GM18498 (cell line): ENCODE measurements around the gene GALNT10.

Experiments
- ATAC-seq: cut with Tn5 transposase; IDR thresholded peaks from one replicate; pipeline ENCODE4 v1.9.1; 2021; ENCODE audit warnings: mild to moderate bottlenecking, moderate library complexity; ENCODE audit not compliant: unreplicated experiment

The GALNT10 gene

DNA sequence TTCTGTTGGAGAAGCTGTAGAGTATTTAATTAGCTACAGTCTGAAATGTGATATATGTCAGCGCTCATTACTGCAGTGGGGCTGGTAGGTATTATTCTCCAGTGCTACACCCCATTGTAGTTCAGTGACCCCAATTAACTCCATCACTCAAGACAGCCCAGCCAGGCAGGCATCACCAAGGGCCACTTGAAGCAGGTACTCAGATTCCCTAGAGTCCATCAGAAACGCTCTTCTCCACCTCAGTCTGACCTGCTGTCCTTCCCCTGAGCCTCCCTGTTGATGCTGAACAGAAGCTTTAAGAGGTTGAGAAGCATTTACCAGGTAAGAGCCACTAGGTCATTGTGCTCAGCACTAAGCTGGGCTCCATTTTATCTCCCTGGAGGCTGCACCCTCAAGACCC lies 71.8 kb downstream of the GALNT10 start:
- ATAC-seq: no peak

DNA sequence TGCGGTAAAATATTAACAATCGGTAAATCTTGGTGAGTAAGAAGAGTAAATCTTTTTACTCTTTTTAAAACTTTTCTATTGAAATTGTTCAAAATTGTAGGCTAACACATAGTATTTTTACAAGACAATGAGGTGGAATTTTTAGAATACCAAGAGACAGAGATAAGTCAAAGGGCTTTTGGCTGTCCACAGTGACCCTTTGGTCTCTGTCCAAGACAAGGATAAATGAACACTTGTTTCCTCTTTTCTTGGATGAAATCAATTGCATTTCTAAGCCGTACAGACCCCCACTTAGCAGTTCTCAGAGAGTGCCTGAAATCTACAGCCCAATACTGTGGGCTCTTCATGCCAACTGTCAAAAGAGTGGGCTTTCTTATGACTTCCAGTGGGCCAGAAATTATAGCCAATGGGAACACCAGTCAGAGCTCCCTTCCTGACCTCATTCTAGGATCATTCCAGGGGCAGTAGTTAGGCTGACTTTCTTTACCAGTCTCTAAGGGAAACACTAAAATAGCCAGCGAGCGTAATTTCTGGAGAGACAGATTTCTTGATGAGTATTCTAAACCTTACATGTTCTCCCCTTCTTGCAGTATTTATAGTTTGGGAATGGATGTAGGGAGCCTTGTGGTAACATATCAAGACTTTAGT lies 74.1 kb downstream of the GALNT10 start:
- ATAC-seq: no peak

DNA sequence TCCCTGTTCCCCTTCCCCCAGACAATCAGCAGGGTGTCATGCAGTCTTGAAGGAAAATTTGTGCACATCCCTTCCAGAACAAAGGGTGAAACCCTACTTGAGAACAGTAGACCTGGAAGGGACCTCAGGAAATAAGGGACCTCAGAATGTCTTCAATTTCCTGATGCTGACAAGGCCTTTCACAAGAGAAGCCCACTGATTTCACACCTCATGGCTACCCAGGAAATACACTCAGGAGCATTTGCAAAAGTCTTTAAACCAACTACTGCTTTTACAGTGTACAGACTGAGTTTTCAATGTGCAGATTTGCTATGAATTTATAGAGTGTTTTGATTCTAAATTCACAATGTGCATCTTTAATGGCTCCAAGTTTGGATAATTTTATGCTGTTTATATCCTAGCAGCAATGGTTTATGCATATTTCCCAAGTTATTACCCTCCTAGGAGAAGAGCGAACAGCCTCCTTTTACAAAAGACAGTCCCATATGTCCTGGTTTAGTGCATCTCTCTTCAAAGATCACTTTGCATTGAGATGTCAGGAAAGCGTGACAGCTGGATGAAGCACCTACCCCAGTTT lies 74.8 kb downstream of the GALNT10 start:
- no peak for ATAC-seq

DNA sequence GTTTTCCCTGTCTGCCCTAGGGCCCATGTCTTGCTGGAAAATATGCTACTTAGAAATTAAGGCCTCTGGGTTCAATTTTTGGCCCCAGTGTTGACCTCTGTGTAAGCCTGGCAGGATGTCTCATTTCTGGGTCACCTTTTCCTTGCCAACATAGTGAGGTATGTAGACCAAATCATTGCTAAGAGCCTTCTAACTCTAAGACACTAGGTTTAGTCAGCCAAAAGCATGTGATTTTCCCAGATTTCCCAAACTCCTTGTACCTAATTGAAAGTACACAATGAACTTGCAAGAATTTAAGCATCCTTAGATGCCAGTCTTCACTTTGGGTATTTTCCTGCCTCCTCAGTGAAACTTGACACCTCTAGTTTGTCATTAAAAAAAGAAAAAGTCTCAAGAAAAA lies 77.0 kb downstream of the GALNT10 start:
- ATAC-seq: no peak

DNA sequence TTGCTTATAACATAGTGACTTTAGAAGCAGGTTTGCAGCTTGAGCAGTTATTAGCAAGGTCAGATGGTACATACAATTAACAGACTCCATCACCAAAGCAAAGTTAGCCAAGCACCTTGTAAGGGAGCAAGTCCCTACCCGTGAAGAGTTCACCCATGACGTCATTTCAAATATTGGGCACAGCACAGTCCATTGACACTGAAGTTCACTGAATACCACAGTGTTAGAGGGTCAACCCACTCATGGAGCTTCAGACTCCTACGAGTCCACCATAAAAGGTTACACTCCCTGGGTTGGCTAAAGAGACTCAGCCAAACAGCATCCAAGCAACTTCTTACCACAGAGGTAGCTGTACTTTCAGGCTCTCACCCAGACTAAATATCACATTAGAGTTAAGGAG lies 77.5 kb downstream of the GALNT10 start:
- no peak for ATAC-seq

DNA sequence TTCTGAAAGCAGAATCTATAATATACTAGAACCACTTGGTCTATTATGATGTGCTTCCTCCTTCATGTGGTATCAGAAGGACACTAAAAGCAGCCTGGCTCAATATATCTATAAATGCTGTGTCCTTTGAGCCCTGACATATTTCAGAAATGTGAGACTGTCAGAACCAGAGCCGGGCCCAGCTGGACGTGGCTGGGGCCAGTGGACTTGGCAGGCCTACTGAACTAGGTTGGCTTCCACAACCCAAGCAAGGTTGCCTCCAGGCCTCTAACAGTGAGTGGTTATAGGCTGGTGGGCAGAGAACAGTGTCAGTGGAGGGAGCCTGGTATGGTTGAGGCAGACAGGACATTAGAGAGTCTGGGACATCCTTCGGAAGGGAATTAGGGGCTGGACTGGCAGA lies 78.9 kb downstream of the GALNT10 start:
- ATAC-seq: no peak

DNA sequence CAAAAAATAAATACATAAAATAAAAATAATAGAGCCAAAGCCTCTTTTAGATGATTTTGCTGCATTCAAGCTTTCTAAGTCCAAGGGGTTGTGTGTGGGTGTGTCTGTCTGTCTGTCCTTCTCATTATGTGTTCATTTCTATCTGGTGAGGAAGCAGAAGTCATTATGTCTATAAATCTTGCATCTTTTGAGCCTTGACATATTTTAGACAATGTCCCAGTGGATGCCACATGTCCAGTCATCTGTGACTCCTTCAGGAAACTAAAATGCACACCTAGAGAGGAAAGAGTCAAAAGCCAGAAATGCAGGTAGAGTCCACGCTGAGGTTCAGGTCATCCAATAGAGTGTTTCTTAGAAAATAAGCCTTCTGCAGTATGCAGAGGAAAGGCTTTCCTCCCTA lies 80.9 kb downstream of the GALNT10 start:
- no peak for ATAC-seq

DNA sequence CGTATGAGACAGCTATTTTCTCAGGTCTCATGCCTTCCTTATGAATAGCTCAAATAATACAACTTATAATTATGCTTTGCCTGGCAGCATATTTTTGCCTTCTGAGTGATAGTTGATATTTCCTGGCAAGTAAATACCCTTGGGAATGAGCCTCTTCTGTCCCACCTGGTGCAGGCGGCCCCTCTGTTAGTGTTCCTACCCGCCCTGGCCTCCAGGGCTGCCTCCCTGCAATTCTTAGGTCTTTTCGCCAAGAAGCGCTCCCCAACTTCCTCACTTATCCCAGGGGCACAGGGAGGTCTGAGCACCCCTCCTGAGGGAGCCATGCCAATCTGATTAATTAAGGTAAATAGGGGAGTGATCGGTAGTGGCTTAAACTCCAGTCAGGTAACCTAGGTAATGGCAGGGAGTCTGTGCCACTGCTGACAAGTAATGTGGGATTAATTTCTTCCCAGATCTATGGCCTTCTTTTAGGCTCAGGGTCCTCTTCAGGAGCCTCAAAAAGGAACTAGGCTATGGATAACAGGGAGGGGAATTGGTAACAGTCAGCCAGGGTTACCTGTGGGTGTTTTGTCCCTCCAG lies 81.5 kb downstream of the GALNT10 start:
- ATAC-seq: no peak

DNA sequence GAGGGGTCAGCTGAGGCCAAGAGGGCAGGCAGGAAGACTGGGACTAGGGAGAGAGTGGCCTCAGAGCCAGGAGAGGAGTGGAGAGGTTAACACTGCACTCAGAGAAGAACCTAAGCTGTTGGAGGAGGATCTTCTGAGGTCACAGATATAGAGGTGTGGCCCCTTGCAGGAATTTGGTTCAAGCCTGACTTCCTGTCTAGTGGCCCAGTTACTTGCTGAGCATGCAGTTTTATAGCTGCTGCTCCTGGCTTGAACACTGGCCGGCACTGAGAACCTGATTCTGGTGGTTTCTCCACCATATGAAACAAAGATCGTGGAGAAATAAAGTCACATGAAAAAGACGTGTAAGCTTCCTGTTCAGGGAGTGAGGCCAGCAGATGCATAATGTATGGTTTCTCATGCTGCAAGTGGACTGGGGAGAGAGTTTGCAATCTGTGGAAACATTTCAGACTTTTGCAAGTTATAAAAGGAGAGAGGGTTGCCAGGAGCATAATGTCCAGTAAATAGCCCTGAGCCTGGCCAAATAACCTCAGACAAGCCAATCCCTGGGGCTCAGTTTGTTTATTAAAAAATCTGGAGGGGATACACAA lies 82.6 kb downstream of the GALNT10 start:
- peak; percentile 70 for ATAC-seq

DNA sequence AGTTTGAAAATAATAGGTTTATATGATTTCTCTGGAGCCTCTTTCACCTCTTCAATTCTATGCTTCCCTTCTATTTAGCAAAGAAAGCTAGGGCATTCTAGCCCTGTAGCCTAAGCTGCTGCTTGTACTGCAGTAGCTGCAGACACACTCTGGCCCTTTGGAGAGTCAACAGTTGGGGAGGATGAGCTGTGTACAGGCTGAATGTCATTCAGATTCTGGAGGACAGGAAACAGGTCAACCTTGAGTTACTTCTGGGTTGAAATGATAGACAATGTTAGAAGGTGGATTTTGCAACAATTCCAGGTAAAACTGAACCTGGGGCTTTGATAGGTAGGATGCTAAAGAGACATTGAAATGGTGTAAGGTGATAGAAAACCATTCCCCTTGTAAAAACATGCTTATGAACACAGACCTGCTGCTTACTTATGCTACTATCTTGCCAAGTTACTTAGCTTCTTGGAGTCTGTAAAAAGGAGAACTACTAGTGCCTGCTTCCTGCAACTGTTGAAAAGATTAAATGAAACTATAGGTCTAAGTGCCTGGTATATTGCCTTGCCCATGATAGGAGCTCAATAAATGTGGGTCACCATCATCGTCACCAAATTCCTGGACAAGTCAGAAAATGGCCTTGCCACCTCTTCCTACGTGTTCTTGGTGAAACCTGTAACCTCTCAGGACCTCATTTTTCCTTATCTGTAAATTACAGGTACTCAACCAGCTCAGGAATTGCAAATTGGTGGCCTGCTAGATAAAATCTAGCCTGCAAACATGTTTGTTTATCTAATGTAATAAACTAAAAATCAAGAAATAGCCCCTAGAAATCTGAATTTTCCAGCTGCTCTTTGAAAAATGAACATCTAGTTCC lies 83.7 kb downstream of the GALNT10 start:
- ATAC-seq: no peak

DNA sequence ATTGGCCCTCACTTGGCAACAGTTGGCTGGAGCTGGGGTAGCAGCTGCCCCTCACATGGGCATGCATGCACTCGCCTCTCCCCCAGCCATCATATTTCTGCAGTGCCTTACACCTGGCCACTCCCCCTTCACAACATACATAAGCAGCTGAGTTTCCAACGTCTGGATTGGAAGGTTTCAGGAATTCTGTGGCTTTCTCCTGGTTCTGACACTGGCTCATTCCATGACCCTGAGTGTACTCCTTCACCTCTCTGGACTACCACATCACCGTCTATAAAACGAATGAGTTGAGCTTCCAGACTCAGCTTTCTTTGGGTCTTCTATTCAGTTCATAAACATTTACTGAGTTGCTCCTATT lies 84.3 kb downstream of the GALNT10 start:
- no peak for ATAC-seq

DNA sequence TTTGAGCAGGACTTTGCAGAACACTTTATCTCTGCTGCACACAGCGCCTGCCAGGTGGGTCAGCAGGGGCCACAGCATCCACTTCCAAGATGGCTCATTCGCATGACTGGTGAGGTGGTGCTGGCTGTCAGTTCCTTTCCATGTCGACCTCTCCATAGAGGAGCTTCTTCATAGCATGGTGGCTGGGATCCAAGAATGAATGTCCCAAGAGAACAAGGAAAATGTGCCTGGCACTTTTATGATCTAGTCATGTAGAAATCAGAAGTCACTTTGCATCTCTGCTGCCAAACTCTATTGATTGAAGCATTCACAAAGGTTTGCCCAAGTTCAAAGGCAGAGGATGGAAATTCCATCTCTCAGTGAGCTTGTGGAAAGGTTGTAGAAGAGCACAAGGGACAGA lies 85.0 kb downstream of the GALNT10 start:
- no peak for ATAC-seq

DNA sequence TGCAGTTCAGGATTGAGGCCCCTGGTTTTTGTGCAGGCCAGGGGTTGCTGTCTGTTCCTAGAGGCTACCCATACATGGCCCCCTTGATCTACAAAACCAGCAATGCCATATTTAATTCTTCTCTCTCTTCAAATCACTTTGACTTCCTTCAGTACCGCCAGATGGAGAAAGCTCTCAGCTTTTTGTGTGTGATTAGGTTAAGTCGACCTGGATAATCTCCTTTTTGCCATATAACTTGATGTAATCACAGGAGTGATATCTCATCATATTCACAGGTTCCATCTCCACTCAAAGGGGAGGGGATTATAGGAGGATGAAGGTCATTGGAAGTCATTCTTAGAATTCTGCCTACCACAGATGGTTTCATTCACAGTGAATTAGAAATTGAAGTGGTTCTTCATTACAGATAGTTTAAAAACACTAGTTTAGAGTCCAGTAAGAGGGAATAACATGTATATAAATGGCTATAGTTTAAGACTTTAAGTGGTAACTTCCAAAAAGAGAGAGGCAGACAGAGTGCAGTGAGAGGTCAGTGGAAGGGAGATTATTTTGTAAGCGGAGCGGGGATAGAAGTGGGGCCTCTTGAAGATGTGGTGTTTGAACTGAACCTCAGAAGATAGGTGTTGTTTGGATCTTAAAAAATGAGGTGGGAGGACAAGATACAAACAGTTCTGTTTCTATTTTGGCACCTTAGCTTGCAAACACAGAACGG lies 85.9 kb downstream of the GALNT10 start:
- ATAC-seq: no peak

DNA sequence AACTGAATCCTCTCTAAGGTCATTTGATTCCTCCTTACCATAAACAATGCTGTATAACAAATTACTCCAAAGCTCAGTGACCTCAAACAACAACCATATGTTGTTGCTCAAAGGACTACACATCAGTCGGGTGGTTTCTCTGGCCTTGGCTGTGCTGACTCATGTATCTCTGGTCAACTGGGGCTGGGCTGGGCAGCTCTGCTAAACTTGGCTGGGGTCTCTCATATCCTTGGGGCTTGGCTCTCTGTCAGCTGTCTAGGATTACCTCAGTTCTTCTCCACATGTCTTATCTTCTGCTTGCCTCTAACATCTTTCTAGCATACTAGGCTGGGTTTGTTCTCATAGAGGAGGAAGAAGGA lies 86.4 kb downstream of the GALNT10 start:
- no peak for ATAC-seq

DNA sequence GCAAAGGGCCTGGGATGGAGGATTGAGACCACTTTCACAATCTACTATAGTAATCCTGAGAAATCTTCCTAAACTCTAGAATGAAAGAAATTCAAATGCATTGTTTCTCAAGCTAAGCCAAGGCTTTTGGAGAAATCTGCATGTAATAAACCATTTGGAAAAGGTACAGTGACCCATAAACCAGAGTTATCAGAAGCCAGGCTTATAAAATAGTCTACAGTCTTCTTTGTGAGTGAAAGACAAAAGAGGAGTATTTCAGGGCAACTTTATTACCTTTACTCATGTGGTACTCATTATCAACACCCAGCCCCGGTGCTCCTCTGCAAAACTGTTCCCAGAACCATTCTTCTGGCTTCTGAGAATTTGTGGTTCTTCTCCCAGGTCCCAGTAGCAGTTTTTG lies 87.0 kb downstream of the GALNT10 start:
- no peak for ATAC-seq

DNA sequence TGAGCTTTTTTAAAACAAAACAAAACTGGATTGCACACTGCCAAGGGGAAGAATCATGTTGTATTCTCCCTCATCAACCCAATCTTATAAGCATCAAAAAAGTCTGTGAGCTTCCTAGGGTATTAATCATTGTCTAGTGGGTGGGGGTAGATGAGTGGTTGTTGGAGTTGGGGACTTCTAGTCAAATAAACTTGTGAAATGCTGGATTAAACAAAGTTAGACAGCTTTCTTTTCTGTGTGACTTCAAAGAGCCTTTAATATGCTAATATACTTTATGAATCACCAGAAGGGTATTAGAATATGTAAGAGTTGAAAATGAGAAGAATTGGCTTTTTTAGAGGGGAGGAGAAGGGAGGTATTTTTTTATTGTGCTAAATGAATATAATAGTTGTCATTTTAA lies 87.7 kb downstream of the GALNT10 start:
- no peak for ATAC-seq

DNA sequence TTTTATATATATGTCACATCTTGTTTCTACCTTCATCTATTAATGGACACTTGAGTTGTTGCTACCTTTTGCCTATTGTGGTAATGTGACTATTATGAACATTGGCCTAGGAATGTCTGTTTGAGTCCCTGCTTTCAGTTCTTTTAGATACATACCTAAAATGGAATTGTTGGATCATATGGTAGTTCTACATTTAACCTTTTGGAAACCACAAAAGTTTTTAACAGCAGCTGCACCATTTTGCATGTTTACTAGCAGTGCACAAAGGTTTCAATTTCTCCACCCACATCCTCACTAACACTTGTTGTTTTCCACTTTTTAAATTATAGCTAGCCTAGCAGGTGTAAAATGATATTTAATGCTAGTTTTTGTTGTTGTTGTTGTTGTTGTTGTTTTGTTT lies 88.4 kb downstream of the GALNT10 start:
- ATAC-seq: peak; percentile 56

DNA sequence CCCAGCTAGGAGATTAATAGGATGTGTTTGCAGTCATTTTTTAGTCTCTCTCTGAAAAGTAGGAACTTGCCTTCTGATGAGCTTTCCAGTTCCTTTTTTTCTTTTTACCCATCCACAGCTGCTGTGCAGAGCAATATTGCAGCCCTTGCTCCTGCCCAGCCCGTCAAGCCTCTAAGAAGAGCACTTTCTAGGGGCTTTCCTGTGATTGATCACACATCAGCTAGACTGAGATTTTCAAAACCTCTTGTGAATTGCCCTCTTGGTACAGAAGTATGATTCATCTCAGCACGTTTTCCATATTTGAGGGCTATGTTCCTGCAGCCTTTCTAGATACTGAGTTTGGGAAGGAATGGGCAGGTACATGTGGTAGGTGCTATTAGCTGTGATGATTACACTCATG lies 93.9 kb downstream of the GALNT10 start:
- ATAC-seq: peak; percentile 95

DNA sequence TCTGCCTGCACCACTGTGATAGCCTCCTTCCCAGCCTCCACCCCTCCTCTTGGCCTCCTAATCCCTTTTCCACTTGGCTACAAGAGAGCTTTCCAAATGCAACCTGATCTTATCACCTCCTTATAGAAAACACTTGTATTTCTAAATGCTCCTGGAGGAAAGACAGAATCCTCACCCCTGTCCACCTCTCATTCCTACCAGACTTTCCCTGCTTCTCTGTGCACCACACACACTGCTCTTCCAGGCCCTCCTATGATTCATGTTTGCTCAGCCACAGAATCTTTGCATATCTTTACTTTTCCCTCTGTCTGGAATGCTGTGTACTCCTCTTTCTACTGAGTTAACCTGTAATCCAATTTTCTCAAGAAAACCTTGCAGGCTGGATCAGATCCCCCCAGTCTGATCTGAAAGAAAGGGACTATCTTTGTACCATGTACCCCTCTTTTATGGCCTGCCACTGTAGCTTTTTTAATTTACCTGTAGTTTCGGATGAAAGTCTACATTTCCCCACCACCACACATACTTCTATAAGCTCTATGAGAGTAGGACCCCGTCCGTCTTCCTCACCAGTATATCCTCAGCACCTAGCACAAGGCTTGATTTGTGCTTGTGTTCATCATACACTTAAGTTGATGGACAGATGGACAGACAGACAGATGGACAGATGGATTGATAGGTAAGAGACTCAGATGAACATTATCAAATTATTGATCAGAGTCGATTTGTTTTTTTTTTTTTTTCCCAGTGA lies 95.3 kb downstream of the GALNT10 start:
- no peak for ATAC-seq

DNA sequence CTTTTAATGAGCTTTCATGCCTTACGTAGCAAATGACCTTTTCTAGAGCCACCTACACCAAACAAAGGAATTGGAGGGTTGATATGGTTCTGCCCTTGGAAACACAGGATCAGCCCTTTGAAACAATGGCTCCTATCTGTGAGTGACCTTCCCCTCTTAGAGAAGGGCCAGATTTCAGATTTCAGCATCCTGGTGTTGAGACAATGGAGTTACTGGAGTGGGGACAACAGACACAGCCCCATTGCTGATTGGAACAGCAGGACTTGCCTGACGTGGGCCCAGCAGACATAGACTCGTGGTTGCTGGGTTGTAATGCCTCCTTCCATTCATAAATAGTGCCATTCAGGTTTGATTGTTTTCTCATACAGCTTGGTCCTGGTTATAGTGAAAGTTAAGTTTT lies 96.0 kb downstream of the GALNT10 start:
- ATAC-seq: no peak
